Tibial nerve (tissue), 4 donors: ENCODE results near the gene RNF213.

ENCODE experiments used
- EP300 ChIP-seq, 2 donors: sonication (generic); formaldehyde crosslinking; IDR thresholded peaks; one replicate each; pipeline ENCODE4 v1.6.1; 2017; ENCODE audit warnings: antibody characterized with exemption in 2 of 2, mild to moderate bottlenecking in 1 of 2
- POLR2A ChIP-seq, 2 donors: fragments of 450-650 bp; IDR thresholded peaks; one replicate each; pipeline ENCODE4 v1.6.1; 2017; ENCODE audit warnings: antibody characterized with exemption in 2 of 2, mild to moderate bottlenecking in 2 of 2, moderate library complexity in 2 of 2
- TF ChIP-seq, protein P1 (sequence below), 5 experiments: fragments of 200-600 bp in 3 of 5; fragments of 450-650 bp in 2 of 5; sonication (generic) in 3 of 5; IDR thresholded peaks; one replicate each; pipeline ENCODE4 v1.5.1; 2016 to 2019; ENCODE audit warnings: antibody characterized with exemption in 5 of 5, mild to moderate bottlenecking in 3 of 5, moderate library complexity in 2 of 5

DNA sequence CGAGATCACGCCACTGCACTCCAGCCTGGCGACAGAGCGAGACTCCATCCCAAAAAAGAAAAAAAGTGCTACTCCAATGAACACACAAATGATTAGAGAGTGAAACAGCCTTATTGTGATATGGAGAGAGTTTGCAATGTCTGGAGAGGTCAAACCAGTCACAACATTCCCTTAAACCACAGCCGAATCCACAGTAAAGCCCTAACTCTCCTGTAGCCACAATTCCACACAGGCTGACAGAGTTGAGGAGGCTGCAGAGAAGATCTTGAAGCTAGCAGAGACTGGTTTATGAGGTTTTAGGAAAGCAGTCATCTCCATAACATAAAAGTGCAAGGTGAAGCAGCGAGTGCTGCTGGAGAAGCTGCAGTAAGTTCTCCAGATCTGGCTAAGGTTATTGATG, 6.7 kb downstream of the RNF213 start:
- TF ChIP-seq, protein P1, sequence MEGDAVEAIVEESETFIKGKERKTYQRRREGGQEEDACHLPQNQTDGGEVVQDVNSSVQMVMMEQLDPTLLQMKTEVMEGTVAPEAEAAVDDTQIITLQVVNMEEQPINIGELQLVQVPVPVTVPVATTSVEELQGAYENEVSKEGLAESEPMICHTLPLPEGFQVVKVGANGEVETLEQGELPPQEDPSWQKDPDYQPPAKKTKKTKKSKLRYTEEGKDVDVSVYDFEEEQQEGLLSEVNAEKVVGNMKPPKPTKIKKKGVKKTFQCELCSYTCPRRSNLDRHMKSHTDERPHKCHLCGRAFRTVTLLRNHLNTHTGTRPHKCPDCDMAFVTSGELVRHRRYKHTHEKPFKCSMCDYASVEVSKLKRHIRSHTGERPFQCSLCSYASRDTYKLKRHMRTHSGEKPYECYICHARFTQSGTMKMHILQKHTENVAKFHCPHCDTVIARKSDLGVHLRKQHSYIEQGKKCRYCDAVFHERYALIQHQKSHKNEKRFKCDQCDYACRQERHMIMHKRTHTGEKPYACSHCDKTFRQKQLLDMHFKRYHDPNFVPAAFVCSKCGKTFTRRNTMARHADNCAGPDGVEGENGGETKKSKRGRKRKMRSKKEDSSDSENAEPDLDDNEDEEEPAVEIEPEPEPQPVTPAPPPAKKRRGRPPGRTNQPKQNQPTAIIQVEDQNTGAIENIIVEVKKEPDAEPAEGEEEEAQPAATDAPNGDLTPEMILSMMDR (IDR thresholded peaks at IDR 0.05) = no peak
- no peak for TF ChIP-seq POLR2A (IDR thresholded peaks at IDR 0.05)
- TF ChIP-seq EP300 (IDR thresholded peaks at IDR 0.05) = no peak
